GM19395 (cell line): ENCODE measurements around the gene PHKB.
"Not testable (repeated sequence)": the region's sequence is repeated elsewhere in the genome, so short reads cannot be mapped to it uniquely, and the experiment has no call there.

Experiments used
- ATAC-seq: cut with Tn5 transposase; IDR thresholded peaks from one replicate; pipeline ENCODE4 v1.9.1; 2021; ENCODE audit warnings: mild to moderate bottlenecking, moderate library complexity; ENCODE audit not compliant: unreplicated experiment

PHKB gene

GRCh38 chr16:47460711-47461597, at the start of gene PHKB, which contains the start of gene ITFG1:
Gene PHKB (plus strand): TSS chr16:47461331. CDS start chr16:47461351, 20 bp downstream.
Gene ITFG1 (minus strand): TSS chr16:47461063. CDS start chr16:47461045, 18 bp downstream.
- peak; percentile 75 for ATAC-seq

DNA sequence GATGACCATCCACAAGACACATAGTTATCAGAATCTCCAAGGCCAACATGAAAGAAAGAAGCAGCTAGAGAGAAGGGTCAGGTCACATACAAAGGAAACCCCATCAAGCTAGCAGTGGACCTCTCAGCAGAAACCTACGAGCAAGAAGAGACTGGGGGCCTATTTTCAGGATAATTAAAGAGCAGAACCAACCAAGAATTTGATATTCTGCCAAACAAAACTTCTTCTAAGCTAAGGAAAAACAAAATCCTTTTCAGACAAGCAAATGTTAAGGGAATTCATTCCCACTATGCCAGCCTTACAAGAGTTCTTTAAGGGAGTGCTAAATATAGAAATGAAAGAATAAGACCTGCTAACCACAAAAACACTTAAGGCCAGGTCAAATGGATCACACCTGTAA, 48.1 kb upstream of the PHKB start:
- no peak for ATAC-seq

- no peak for ATAC-seq
Observed at GRCh38 chr16:47416869-47417268, 44.3 kb upstream of the PHKB start.

GRCh38 chr16:47424846-47425245, 36.3 kb upstream of the PHKB start:
- no peak for ATAC-seq

GRCh38 chr16:47426806-47427205, 34.3 kb upstream of the PHKB start:
- ATAC-seq = no peak

DNA sequence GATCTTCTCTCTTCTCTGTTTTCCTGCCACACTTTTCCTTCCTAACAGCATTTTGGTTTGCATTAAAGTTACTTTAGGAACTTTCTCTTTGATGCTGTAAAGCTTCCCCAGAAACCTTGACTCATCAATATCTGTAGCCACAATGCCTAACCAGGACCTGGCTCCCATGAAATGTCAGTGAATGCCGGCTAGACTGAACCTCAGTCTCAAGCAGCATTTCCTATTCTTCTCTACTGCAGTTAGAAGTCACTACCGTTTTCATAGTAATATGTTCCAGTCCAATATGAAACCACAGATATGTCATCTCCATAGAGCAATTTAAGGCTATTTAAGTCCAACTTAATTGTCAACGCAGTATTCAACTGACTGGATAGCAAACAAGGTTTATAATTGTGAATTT, 29.2 kb upstream of the PHKB start:
- no peak for ATAC-seq

DNA sequence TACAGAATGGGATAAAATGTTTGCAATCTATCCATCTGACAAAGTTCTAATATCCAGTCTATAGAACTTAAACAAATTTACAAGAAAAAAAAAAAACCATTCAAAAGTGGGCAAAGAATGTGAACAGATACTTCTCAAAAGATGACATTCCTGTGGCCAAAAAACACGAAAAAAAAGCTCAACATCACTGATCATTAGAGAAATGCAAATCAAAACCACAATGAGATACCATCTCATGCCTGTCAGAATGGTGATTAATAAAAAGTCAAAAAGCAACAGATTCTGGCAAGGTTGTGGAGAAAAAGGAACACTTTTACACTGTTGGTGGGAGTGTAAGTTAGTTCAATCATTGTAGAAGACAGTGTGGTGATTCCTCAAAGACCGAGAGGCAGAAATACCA, 26.9 kb upstream of the PHKB start:
- ATAC-seq = not testable (repeated sequence)

GRCh38 chr16:47440066-47440465, 21.1 kb upstream of the PHKB start:
- not testable (repeated sequence) for ATAC-seq

DNA sequence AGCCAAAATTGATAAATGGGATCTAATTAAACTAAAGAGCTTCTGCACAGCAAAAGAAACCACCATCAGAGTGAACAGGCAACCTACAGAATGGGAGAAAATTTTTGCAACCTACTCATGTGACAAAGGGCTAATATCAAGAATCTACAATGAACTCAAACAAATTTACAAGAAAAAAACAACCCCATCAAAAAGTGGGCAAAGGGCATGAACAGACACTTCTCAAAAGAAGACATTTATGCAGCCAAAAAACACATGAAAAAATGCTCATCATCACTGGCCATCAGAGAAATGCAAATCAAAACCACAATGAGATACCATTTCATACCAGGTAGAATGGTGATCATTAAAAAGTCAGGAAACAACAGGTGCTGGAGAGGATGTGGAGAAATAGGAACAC, 18.2 kb upstream of the PHKB start:
- ATAC-seq = not testable (repeated sequence)

- ATAC-seq = no peak
Observed at GRCh38 chr16:47446431-47446830, 14.7 kb upstream of the PHKB start.

DNA sequence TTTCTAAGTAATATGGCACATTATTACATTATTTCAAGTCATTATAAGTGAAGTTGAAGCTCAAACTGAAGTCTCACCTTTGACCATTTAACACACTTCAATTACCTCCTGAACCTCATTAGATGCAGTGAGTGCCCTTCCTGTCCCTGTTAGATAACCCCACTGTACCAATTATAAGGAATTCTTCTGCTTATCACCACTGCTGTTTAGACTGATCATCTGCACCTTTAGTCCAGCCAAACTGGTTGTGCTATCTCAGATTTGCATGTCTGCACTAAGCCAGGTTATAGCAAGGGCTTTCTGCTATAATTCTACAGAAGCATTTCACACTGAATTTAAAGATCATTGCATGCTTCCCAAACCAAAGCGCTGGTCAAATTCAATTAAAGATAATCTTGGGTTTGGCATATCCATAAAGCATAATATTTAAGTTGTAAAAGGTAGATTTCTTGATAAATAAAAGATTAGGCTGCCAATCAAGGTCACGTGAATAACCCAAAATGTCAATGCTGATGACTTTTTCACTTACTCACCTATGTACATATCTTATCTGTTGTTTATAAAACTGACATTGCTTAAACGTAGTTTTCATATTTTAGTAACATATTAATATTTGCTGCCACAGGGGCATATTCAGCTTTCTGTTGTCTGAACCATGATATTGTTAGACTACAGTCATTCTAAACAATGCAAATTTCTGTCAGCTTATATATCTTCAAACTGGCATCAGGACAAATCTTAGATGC, 12.1 kb upstream of the PHKB start:
- no peak for ATAC-seq

GRCh38 chr16:47449788-47450187, 11.3 kb upstream of the PHKB start:
- ATAC-seq = no peak

DNA sequence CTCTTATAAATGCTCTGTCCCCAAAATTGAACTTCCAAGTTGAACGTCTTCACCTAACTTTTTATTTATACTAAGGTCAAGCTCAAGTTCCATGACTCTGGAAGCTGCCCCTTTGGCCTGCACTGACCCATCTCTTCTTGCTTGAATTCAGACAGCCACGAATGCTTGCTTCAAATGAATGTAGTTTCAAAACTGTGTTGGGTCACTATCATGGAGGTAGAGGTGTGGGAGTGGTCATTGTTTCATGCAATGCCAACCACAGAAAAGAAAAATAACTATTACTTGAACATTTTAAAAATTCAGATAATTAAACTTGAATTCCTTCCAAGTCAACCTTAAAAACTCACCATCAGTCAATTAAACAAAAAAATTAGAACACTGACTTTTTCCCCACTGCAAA, 2.8 kb upstream of the PHKB start:
- ATAC-seq = no peak

DNA sequence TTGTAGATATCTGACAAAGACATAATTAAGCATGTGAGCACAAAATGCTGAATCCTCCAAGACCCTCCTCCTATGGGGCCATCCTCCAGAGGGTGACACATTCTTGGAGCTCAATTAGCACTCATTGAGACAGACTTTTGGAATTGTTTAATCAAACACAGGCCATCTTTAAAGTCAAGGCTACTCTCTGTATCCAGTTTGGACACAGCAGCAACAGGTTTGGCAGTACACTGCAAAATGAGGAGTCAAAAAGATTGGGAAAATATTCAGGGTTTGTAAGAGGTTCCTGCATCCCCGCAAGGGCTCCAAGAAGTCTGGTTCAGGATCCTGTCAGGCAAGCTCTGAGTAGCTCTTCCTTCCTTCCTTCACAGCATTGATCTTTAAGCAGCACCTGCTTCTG, 1.5 kb upstream of the PHKB start:
- ATAC-seq = no peak

DNA sequence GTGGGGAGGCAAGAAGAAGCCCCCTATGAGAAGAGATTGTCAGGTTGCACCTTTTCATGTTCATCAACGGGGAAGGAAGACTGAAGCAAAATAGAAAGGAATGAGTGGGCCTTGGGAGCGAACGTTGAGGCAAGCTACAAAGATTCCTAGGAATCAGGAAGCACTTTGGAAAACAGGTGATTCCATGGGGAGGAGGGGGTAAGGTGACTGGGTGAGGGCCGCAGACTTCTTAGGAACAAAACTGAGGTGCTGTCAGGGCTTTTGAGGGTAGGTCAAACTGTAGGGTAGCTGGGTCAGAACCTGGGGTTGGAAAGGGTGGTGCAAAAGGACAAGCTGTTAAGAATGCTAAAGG, 796 bp upstream of the PHKB start:
- peak; percentile 9 for ATAC-seq

GRCh38 chr16:47461598-47462266, 601 bp downstream of the PHKB start:
- ATAC-seq = peak; percentile 33

DNA sequence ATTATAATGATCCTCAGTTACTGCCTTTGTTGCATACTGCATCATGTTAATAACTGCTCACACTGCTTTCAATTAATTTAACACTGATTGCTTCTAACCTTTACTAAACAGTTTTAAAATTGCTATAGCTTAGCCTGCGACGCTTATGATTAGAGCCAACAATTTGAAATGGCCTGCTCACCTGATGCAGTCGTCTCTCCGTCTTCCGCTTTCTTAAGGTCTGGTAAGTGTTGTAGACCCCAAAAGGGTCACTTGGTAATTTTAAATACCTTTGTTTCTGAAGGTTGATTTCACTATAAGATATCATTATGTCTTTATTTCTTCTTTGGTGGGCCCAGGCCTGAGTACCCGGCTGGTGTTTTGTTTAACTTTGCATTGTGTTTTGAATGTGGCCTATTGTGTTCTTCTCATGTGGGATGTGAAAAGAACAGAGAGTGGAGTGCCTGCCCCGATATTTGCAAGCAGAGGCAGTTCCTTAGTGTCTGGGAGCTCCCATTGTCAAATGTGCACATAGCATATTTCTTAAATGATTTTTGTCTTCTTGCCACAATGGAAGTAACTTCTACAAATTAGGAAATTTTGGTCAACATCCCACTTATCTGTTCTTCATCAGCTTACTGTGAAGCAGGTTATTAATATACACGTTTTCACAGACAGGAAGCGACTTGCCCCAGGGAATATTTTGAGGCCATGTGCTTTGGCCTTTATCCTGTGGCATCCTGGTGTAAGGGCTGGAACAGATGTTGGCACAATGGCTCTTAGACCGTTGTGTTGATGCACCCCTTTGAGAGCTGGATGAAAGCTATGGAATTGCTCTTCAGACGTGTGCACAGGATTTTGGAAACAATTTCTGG, 2.9 kb downstream of the PHKB start:
- ATAC-seq = no peak

DNA sequence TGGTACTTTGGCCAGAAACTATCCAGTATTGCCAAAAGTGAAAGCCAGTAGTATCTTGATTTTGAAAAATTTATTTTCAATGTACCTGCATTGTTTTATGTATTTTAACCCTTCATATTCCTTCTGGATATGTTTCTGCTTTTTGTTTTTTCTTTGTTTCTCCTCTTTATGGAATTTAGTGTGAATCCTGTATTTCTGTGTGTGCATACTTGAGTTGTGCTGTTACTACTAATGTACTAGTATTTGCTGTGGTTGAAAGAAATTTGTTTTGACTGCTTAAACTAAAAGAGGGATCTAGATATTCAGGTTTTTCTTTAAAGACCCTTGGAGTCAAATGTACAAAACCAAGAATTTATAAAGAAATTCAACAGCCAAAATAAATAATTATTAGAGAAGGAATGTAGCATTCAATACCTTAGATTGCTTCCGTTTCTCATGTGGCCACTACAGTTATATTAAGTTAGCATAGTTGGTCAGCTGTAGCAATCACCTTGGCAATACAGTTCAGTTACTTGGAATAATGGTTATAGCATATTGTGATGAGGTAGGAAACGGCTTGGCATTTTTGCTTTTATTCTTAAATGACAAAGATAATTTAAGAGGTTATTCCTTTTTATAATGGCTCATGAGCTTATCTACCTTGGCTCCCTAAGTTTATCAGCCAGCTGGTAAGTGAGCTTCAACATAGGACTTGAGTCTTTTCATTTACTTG, 4.9 kb downstream of the PHKB start:
- ATAC-seq = no peak

DNA sequence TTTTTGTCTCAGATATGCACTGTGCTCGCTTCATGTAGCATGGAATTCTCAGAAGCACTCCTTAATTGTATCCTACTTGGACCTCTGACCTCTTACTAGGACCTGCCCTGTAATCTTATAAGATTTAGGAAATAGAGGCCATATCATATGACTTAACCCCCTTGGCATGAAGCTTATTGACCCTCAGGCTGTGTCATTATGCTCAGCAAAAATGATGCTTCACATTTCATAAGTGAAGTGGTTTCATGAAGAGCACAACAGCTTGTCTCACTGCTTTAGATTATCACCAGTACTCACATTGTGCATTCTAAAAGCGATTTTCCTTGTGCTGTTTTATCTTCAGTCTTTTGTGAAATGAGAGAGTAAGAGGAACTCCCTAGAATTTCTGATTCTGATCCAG, 6.4 kb downstream of the PHKB start:
- no peak for ATAC-seq
